Astrocyte (in vitro differentiated cells and primary cell): ENCODE data around the gene BORCS5.

Experiments
- EZH2 ChIP-seq: IDR thresholded peaks from 2 replicates; pipeline ENCODE4 v1.6.1; 2012; ENCODE audit warnings: mild to moderate bottlenecking, low read length, inconsistent platforms; ENCODE audit not compliant: insufficient read depth
- TF ChIP-seq, protein P1 (sequence below): IDR thresholded peaks from 2 replicates; pipeline ENCODE4 v1.5.1; 2011; ENCODE audit warnings: low read depth, mild to moderate bottlenecking, inconsistent platforms, low read length, moderate library complexity; ENCODE audit not compliant: insufficient read depth

DNA sequence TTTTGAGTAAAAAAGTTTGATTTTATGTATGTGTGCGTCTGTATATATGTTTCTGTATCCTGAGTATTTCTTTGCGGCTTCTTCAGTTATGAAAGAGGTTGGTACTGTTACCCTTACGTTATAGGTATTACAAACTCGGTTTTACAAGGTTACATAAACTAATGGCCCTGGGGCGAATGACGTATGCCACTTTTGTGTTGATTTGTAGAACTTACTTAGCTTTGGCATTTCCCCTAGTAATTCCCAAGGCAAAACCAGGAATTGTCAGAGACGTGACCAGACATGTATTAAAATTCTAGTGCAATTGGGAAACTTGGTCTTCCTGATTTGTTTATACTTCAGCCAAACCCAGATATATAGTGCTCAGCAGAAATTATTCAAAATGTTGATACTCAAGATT is 112.5 kb downstream of the BORCS5 start:
- TF ChIP-seq, protein P1, sequence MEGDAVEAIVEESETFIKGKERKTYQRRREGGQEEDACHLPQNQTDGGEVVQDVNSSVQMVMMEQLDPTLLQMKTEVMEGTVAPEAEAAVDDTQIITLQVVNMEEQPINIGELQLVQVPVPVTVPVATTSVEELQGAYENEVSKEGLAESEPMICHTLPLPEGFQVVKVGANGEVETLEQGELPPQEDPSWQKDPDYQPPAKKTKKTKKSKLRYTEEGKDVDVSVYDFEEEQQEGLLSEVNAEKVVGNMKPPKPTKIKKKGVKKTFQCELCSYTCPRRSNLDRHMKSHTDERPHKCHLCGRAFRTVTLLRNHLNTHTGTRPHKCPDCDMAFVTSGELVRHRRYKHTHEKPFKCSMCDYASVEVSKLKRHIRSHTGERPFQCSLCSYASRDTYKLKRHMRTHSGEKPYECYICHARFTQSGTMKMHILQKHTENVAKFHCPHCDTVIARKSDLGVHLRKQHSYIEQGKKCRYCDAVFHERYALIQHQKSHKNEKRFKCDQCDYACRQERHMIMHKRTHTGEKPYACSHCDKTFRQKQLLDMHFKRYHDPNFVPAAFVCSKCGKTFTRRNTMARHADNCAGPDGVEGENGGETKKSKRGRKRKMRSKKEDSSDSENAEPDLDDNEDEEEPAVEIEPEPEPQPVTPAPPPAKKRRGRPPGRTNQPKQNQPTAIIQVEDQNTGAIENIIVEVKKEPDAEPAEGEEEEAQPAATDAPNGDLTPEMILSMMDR, result no peak
- TF ChIP-seq EZH2, result no peak
